Gastrocnemius medialis (tissue), 4 donors: ENCODE data around the gene MAP1LC3B. TPM values are rescaled to one million over a fixed set of nuclear protein-coding genes. Genes with fewer than 3 reads are reported as not detected.
A peak's percentile ranks its signal among the peaks of the same experiment; 100 is the strongest.

Source experiments
- ATAC-seq, 2 donors: fragments of 150-250 bp; one replicate each; pipeline ENCODE4 v1.9.1; 2016
- DNase-seq, 2 donors: peaks; one replicate each; pipeline ENCODE4 v3.0.0-alpha.2; 2019
- H3K27ac ChIP-seq, 4 donors: fragments of 200-600 bp; sonication (generic); 1 replicate in 1 of 4; 2 replicates in 3 of 4; pipeline ENCODE4 v1.5.1; 2016 to 2018; ENCODE audit warnings: mild to moderate bottlenecking in 2 of 4, moderate library complexity in 1 of 4
- H3K27me3 ChIP-seq, 3 donors: fragments of 200-600 bp; sonication (generic) in 2 of 3; 1 replicate in 1 of 3; 2 replicates in 2 of 3; pipeline versions ENCODE4 v1.5.1 to v1.6.0; 2016 to 2019; ENCODE audit warnings: mild to moderate bottlenecking in 1 of 3, moderate library complexity in 1 of 3
- H3K36me3 ChIP-seq, 2 donors: fragments of 200-600 bp; sonication (generic) in 1 of 2; one replicate each; pipeline ENCODE4 v1.5.1; 2017 to 2018
- H3K4me1 ChIP-seq, 2 donors: fragments of 200-600 bp; sonication (generic) in 1 of 2; one replicate each; pipeline ENCODE4 v1.5.1; 2016 to 2017; ENCODE audit warnings: mild to moderate bottlenecking in 2 of 2
- H3K4me3 ChIP-seq, 4 donors: fragments of 200-600 bp; sonication (generic) in 3 of 4; 1 replicate in 1 of 4; 2 replicates in 3 of 4; pipeline ENCODE4 v1.5.1; 2016 to 2019; ENCODE audit warnings: mild to moderate bottlenecking in 2 of 4
- H3K9me3 ChIP-seq, 3 donors: fragments of 200-600 bp; sonication (generic) in 2 of 3; 1 replicate in 1 of 3; 2 replicates in 2 of 3; pipeline ENCODE4 v1.5.1; 2016 to 2019
- POLR2A ChIP-seq, 2 donors: fragments of 450-650 bp; IDR thresholded peaks; one replicate each; pipeline ENCODE4 v1.6.1; 2017; ENCODE audit warnings: antibody characterized with exemption in 2 of 2, mild to moderate bottlenecking in 2 of 2, moderate library complexity in 2 of 2
- in situ Hi-C, 4 donors: fragments of 200-750 bp; cut with MboI; loops; one replicate each; pipeline versions ENCODE4 v1.15.0 to v1.8.0; 2017; ENCODE audit warnings: low sequenced_read_pairs in 4 of 4
- intact Hi-C: fragments of 100-400 bp; cut with DNase I; formaldehyde crosslinking; loops from one replicate; pipeline ENCODE4 v1.15.1; 2023; ENCODE audit warnings: low total_unique reads
- total RNA-seq, 4 donors: library from RNA; depleted of rRNA; stranded (reverse); fragments of >200 nt; gene quantifications; one replicate each; pipeline versions ENCODE4 v1.1.0 to v1.2.3, GENCODE V29; 2016
- TF ChIP-seq, protein P1 (sequence below), 5 experiments: fragments of 450-650 bp in 3 of 5; fragments of 200-600 bp in 2 of 5; sonication (generic) in 2 of 5; IDR thresholded peaks in 4 of 5; conservative IDR thresholded peaks in 1 of 5; 1 replicate in 4 of 5; 2 replicates in 1 of 5; pipeline ENCODE4 v1.5.1; 2016 to 2019; ENCODE audit warnings: antibody characterized with exemption in 5 of 5, mild to moderate bottlenecking in 3 of 5, moderate library complexity in 3 of 5

Gene MAP1LC3B
- total RNA-seq, 4 donors from 2014 or later: 76.3 to 165 (median 122) TPM

DNA sequence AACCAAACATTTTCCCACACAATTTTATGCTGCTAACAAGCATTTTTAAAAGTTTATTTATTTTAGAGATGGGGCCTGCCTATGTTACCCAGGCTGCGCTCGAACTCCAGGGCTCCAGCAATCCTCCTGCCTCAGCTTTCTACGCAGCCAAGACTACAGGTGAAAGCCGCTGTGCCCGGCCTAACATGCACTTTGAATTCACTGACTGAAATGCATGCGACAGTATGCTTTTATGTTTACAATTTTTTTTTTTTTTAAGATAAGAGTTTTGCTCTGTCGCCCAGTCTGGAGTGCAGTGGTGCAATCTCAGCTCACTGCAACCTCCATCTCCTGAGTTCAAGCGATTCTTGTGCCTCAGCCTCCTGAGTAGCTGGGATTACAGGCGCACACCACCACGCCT is 47.8 kb downstream of the MAP1LC3B start:
- Histone ChIP-seq H3K36me3 (no peaks in the 10 kb centered on the region), H3K27ac (no peak overlapping the region), H3K9me3 (no peaks in the 10 kb centered on the region), H3K4me1 (peaks cover 23 to 31% of the 10 kb centered on the region in 2 donors), H3K4me3 (no peak overlapping the region), H3K27me3 (no peaks in the 10 kb centered on the region)
- in situ Hi-C loops (no loop called here), intact Hi-C loops (no loop called here)
- DNase-seq: no peak
- TF ChIP-seq, protein P1, sequence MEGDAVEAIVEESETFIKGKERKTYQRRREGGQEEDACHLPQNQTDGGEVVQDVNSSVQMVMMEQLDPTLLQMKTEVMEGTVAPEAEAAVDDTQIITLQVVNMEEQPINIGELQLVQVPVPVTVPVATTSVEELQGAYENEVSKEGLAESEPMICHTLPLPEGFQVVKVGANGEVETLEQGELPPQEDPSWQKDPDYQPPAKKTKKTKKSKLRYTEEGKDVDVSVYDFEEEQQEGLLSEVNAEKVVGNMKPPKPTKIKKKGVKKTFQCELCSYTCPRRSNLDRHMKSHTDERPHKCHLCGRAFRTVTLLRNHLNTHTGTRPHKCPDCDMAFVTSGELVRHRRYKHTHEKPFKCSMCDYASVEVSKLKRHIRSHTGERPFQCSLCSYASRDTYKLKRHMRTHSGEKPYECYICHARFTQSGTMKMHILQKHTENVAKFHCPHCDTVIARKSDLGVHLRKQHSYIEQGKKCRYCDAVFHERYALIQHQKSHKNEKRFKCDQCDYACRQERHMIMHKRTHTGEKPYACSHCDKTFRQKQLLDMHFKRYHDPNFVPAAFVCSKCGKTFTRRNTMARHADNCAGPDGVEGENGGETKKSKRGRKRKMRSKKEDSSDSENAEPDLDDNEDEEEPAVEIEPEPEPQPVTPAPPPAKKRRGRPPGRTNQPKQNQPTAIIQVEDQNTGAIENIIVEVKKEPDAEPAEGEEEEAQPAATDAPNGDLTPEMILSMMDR (IDR thresholded peaks at IDR 0.05 in 4 of 5, conservative IDR thresholded peaks at IDR 0.05 in 1 of 5): no peak
- no peak for TF ChIP-seq POLR2A (IDR thresholded peaks at IDR 0.05)
- no peak for ATAC-seq

DNA sequence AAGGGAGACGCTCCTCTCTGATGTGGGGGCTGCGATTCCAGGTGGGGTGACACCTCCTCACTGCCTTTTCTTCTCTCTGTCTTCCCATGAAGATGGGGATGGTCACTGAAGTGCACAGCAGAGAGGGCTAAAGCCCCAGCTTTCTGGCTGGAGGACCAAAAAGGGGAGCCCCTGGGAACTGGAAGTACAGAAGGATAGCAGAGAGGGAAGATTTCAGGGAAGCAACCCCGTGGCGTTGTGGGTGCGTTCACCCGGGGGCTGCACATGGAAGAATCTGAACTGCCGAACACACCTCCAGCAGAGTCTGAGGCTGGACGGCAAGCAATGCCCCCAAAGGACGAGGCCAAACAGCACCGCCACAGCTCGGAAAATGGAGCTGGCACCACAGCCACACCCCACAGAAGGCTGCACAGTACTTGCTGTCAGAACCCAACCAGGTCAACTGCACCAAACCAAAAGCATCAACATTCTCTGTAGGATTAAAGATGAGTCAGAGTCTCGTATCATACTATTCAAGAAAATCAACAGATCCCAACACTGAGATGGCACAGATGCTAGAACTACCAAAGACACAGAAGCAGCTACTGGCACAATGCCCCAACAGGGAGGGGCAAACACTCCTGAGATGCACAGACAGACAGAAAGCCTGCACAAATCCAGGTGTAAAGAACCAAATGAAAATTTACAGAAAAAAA is 49.9 kb downstream of the MAP1LC3B start:
- peaks cover 11 to 14% of the 10 kb centered on the region in 2 donors for H3K4me1 ChIP-seq
- DNase-seq: no peak
- in situ Hi-C loops: no loop called here
- no peak for ATAC-seq
- H3K4me3 ChIP-seq: no peak overlapping the region
- H3K36me3 ChIP-seq: peaks cover 0 to 2% of the 10 kb centered on the region in 2 donors
- H3K27ac ChIP-seq: no peak overlapping the region
- TF ChIP-seq POLR2A (IDR thresholded peaks at IDR 0.05): no peak
- TF ChIP-seq, protein P1 (IDR thresholded peaks at IDR 0.05 in 4 of 5, conservative IDR thresholded peaks at IDR 0.05 in 1 of 5): no peak
- no peaks in the 10 kb centered on the region for H3K27me3 ChIP-seq
- intact Hi-C loops: no loop called here
- H3K9me3 ChIP-seq: no peaks in the 10 kb centered on the region

DNA sequence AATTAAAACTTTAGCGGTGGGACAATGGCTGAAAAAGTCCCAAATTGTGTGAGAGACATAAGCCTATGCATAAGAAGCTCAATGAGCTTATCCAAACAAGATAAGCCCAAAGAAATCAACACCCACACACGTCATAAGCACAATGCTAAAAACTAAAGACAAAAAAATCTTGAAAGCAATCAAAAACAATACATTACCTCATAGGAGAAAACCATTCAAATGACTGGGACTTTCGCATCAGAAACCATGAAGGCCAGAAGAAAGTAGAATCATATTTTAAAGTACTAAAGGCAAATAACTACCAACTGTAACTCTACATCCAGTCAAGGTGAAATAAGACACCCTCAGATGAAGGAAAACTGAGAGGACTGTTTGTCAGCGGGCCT is 50.4 kb downstream of the MAP1LC3B start:
- Histone ChIP-seq H3K4me3 (no peak overlapping the region), H3K27ac (no peak overlapping the region), H3K36me3 (peaks cover 0 to 7% of the 10 kb centered on the region in 2 donors), H3K27me3 (no peaks in the 10 kb centered on the region), H3K4me1 (peaks cover 10 to 14% of the 10 kb centered on the region in 2 donors), H3K9me3 (no peaks in the 10 kb centered on the region)
- TF ChIP-seq, protein P1 (IDR thresholded peaks at IDR 0.05 in 4 of 5, conservative IDR thresholded peaks at IDR 0.05 in 1 of 5): no peak
- no peak for TF ChIP-seq POLR2A (IDR thresholded peaks at IDR 0.05)
- ATAC-seq: no peak
- no peak for DNase-seq
- intact Hi-C loops (no loop called here), in situ Hi-C loops (no loop called here)

DNA sequence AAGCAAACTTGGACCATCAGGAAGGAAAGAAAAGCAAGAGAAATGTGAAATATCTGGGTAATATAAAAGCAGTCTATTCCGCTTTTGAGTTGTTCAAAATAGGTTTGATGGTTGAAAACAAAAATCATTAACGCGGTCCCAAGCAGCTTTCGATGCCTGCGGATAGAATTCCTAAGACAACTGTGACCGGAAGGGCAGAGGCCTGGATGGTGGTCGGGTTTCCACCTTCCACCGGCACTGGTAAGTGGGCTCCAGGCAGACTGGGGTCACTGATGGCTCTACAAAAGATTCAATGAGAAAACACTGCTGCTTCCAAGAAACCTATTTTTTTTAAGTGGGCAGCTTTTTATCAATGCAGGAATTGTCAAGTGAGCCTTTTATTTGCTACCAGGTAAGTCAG is 50.9 kb downstream of the MAP1LC3B start:
- in situ Hi-C loops (no loop called here), intact Hi-C loops (no loop called here)
- TF ChIP-seq POLR2A (IDR thresholded peaks at IDR 0.05): no peak
- TF ChIP-seq, protein P1 (IDR thresholded peaks at IDR 0.05 in 4 of 5, conservative IDR thresholded peaks at IDR 0.05 in 1 of 5): no peak
- Histone ChIP-seq H3K4me3 (no peak overlapping the region), H3K27me3 (no peaks in the 10 kb centered on the region), H3K27ac (peak overlapping the region in 1 of 4 donors; percentile 2), H3K9me3 (no peaks in the 10 kb centered on the region), H3K4me1 (peaks cover 8 to 14% of the 10 kb centered on the region in 2 donors), H3K36me3 (peaks cover 0 to 11% of the 10 kb centered on the region in 2 donors)
- ATAC-seq (no peak), DNase-seq (no peak)
